Fibroblast of lung (primary cell): Measurements from ENCODE around the gene RRP36. TPM values are rescaled to one million over a fixed set of nuclear protein-coding genes. Genes with fewer than 3 reads are reported as not detected.

Experiments used
- DNase-seq, 2 donors: peaks; one replicate each; pipeline versions ENCODE4 v3.0.0 to v3.0.0-alpha.2; 2010; ENCODE audit warnings: low read depth in 2 of 2
- H2AFZ ChIP-seq: 2 replicates; pipeline ENCODE4 v1.5.1; 2012; ENCODE audit warnings: low read length, control low read depth, inconsistent platforms
- H3K27ac ChIP-seq: 2 replicates; pipeline ENCODE4 v1.5.1; 2011; ENCODE audit warnings: low read length, control low read depth; ENCODE audit not compliant: insufficient read depth
- H3K27me3 ChIP-seq: 2 replicates; pipeline ENCODE4 v1.5.1; 2011; ENCODE audit warnings: mild to moderate bottlenecking, low read length; ENCODE audit not compliant: control insufficient read depth, insufficient read depth
- H3K36me3 ChIP-seq: 2 replicates; pipeline ENCODE4 v1.5.1; 2011; ENCODE audit warnings: low read length; ENCODE audit not compliant: control insufficient read depth, insufficient read depth
- H3K4me1 ChIP-seq: 2 replicates; pipeline ENCODE4 v1.5.1; 2011; ENCODE audit warnings: low read length; ENCODE audit not compliant: control insufficient read depth, insufficient read depth; ENCODE audit errors: extremely low read depth
- H3K4me2 ChIP-seq: 2 replicates; pipeline ENCODE4 v1.5.1; 2011; ENCODE audit warnings: low read length, control low read depth; ENCODE audit not compliant: insufficient read depth; ENCODE audit errors: extremely low read depth
- H3K4me3 ChIP-seq, 4 experiments: fragments of 200-600 bp in 1 of 4; sonication (generic) in 1 of 4; replicated peaks in 1 of 4; 2 replicates each; pipeline ENCODE4 v1.5.1; 2011 to 2016; ENCODE audit warnings: low read length in 4 of 4, low read depth in 3 of 4, mild to moderate bottlenecking in 3 of 4, control low read depth in 2 of 4, inconsistent platforms in 1 of 4, mixed read lengths in 1 of 4; ENCODE audit not compliant: insufficient read depth in 1 of 4; ENCODE audit errors: control extremely low read depth in 1 of 4
- H3K79me2 ChIP-seq: 2 replicates; pipeline ENCODE4 v1.5.1; 2012; ENCODE audit warnings: mild to moderate bottlenecking, low read length, inconsistent platforms; ENCODE audit not compliant: control insufficient read depth, insufficient read depth
- H3K9ac ChIP-seq: 2 replicates; pipeline ENCODE4 v1.5.1; 2011; ENCODE audit warnings: mild to moderate bottlenecking, low read length, control low read depth; ENCODE audit not compliant: insufficient read depth
- H3K9me3 ChIP-seq: 2 replicates; pipeline ENCODE4 v1.5.1; 2012; ENCODE audit warnings: low read depth, low read length; ENCODE audit not compliant: control insufficient read depth, insufficient read depth
- H4K20me1 ChIP-seq: 2 replicates; pipeline ENCODE4 v1.5.1; 2011; ENCODE audit warnings: low read length; ENCODE audit not compliant: control insufficient read depth, insufficient read depth; ENCODE audit errors: extremely low read depth
- EZH2 ChIP-seq: IDR thresholded peaks from 2 replicates; pipeline ENCODE4 v1.5.1; 2012; ENCODE audit warnings: low read length, control low read depth, mild to moderate bottlenecking; ENCODE audit errors: missing control alignments
- polyA plus RNA-seq, 2 donors: library from polyadenylated mRNA; depleted of rRNA in 1 of 2; stranded (reverse) in 1 of 2; unstranded in 1 of 2; fragments of >200 nt; gene quantifications; 2 replicates each; pipeline ENCODE4 v1.2.1, GENCODE V29; 2011 to 2012; ENCODE audit warnings: missing spikeins in 1 of 2
- total RNA-seq: library from RNA; depleted of rRNA; stranded (reverse); fragments of >200 nt; gene quantifications from 2 replicates; pipeline ENCODE4 v1.2.1, GENCODE V29; 2014
- TF ChIP-seq, protein P1 (sequence below), 2 donors: IDR thresholded peaks in 1 of 2; conservative IDR thresholded peaks in 1 of 2; 1 replicate in 1 of 2; 2 replicates in 1 of 2; pipeline ENCODE4 v1.5.1; 2011 to 2012; ENCODE audit warnings: low read length in 2 of 2, control low read depth in 1 of 2, inconsistent platforms in 1 of 2, low read depth in 1 of 2, mild to moderate bottlenecking in 1 of 2

Gene RRP36
- total and polyA plus RNA-seq, 2 donors (not counting 1 experiment from before 2014, with no cell fraction given), result 73.0 to 88.0 TPM

DNA sequence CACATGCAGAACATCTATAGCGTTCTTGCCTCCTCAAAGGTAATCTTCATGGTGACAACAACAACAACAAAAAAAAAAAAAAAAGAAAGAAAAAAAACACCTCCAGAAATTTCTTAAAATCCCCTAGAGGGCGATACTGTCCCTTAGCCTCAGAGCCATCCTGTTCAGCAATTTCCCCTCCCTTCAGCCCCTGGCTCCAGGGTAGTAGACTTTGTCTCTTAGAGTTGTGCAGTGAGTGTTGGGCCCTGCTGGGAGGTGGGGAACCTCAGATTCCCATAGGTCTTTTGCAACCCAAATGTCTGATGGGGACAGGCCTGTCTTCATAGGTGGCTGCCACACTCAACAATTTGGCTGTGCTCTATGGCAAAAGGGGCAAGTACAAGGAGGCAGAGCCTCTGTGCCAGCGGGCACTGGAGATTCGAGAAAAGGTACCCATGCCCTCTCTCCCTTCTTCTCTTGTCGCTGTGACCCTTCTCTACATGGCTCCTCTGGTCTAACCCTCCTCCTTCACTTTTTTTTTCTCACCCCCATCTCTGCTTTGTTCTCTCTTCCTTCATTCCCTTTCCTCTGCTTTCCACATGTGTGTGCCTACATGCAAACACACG lies 48.7 kb downstream of the RRP36 start:
- H3K4me1 ChIP-seq, result peaks cover 4% of the 10 kb centered on the region
- no peaks in the 10 kb centered on the region for H3K9me3 ChIP-seq
- no peak overlapping the region for H3K4me3 ChIP-seq
- H3K79me2 ChIP-seq, result no peaks in the 10 kb centered on the region
- no peak overlapping the region for H2AFZ ChIP-seq
- DNase-seq, result peak; percentile 59 to 87
- no peaks in the 10 kb centered on the region for H3K27me3 ChIP-seq
- H3K27ac ChIP-seq, result no peak overlapping the region
- H3K4me2 ChIP-seq, result no peak overlapping the region
- TF ChIP-seq, protein P1, sequence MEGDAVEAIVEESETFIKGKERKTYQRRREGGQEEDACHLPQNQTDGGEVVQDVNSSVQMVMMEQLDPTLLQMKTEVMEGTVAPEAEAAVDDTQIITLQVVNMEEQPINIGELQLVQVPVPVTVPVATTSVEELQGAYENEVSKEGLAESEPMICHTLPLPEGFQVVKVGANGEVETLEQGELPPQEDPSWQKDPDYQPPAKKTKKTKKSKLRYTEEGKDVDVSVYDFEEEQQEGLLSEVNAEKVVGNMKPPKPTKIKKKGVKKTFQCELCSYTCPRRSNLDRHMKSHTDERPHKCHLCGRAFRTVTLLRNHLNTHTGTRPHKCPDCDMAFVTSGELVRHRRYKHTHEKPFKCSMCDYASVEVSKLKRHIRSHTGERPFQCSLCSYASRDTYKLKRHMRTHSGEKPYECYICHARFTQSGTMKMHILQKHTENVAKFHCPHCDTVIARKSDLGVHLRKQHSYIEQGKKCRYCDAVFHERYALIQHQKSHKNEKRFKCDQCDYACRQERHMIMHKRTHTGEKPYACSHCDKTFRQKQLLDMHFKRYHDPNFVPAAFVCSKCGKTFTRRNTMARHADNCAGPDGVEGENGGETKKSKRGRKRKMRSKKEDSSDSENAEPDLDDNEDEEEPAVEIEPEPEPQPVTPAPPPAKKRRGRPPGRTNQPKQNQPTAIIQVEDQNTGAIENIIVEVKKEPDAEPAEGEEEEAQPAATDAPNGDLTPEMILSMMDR (conservative IDR thresholded peaks at IDR 0.05 in 1 of 2, IDR thresholded peaks at IDR 0.05 in 1 of 2; ENCODE audit: low read depth in 1 of 2, low read length in 2 of 2), result peak; percentile 60 to 64
- TF ChIP-seq EZH2, result no peak
- H3K9ac ChIP-seq, result no peak overlapping the region
- H4K20me1 ChIP-seq, result no peaks in the 10 kb centered on the region
- peaks cover 2% of the 10 kb centered on the region for H3K36me3 ChIP-seq

GRCh38 chr6:43074847-43075669 lies 53.6 kb downstream of the RRP36 start:
- TF ChIP-seq EZH2, result no peak
- TF ChIP-seq, protein P1 (conservative IDR thresholded peaks at IDR 0.05 in 1 of 2, IDR thresholded peaks at IDR 0.05 in 1 of 2; ENCODE audit: low read depth in 1 of 2, low read length in 2 of 2), result no peak
- H2AFZ ChIP-seq, result no peak overlapping the region
- H3K79me2 ChIP-seq, result peaks cover 5% of the 10 kb centered on the region
- peak; percentile 57 to 88 for DNase-seq
- peak overlapping the region; percentile 44 for H3K4me2 ChIP-seq
- peaks cover 18% of the 10 kb centered on the region for H3K4me1 ChIP-seq
- H4K20me1 ChIP-seq, result no peaks in the 10 kb centered on the region
- no peak overlapping the region for H3K9ac ChIP-seq
- no peaks in the 10 kb centered on the region for H3K27me3 ChIP-seq
- peak overlapping the region; percentile 39 for H3K27ac ChIP-seq
- H3K9me3 ChIP-seq, result no peaks in the 10 kb centered on the region
- H3K36me3 ChIP-seq, result peaks cover 2% of the 10 kb centered on the region
- H3K4me3 ChIP-seq, result peak overlapping the region in 1 of 4 experiments; percentile 61

- peak within 1 kb of the TSS; percentile 69 to 83 (median 78) for H3K4me3 ChIP-seq
- H3K9ac ChIP-seq, result peak within 1 kb of the TSS; percentile 84
- H3K9me3 ChIP-seq, result no peaks in the 10 kb centered on the region
- H3K27ac ChIP-seq, result peak within 1 kb of the TSS; percentile 63
- peak; percentile 63 to 71 for DNase-seq
- peaks cover 2% of the 10 kb centered on the region for H3K36me3 ChIP-seq
- H4K20me1 ChIP-seq, result no peaks in the 10 kb centered on the region
- peaks cover 5% of the 10 kb centered on the region for H3K79me2 ChIP-seq
- no peak within 1 kb of the TSS for H2AFZ ChIP-seq
- peak within 1 kb of the TSS; percentile 83 for H3K4me2 ChIP-seq
- H3K27me3 ChIP-seq, result no peaks in the 10 kb centered on the region
- H3K4me1 ChIP-seq, result peaks cover 18% of the 10 kb centered on the region
- TF ChIP-seq EZH2, result no peak
- TF ChIP-seq, protein P1 (conservative IDR thresholded peaks at IDR 0.05 in 1 of 2, IDR thresholded peaks at IDR 0.05 in 1 of 2; ENCODE audit: low read depth in 1 of 2, low read length in 2 of 2), result no peak
Observed at GRCh38 chr6:43075670-43076463, 54.4 kb downstream of the RRP36 start, which contains the start of gene PTK7. Gene PTK7, plus strand, starts transcription at chr6:43076314. Its CDS starts 175 bp downstream, at chr6:43076489.
